Heart right ventricle (tissue), 16 donors: Measurements from ENCODE around the gene KRT6B. TPM values are rescaled to one million over a fixed set of nuclear protein-coding genes. Genes with fewer than 3 reads are reported as not detected.

Experiments used
- ATAC-seq, 8 donors: fragments of 200-7000 bp; cut with Tn5 transposase; one replicate each; pipeline ENCODE4 v1.9.1; 2020; ENCODE audit warnings: mild to moderate bottlenecking in 8 of 8, moderate library complexity in 8 of 8, moderate number of reproducible peaks in 1 of 8
- DNase-seq, 2 donors: peaks; one replicate each; pipeline ENCODE4 v3.0.0-alpha.2; 2020
- H3K27ac ChIP-seq, 10 donors: fragments of 200-600 bp; sonication (generic) in 2 of 10; one replicate each; pipeline versions ENCODE4 v1.5.0 to v1.8.0; 2020 to 2022; ENCODE audit warnings: mild to moderate bottlenecking in 3 of 10
- H3K27me3 ChIP-seq, 7 donors: fragments of 200-600 bp; one replicate each; pipeline ENCODE4 v1.8.0; 2021 to 2022; ENCODE audit warnings: mild to moderate bottlenecking in 2 of 7
- H3K36me3 ChIP-seq, 9 donors: fragments of 200-600 bp; sonication (generic) in 1 of 9; one replicate each; pipeline versions ENCODE4 v1.5.0 to v1.8.0; 2020 to 2022; ENCODE audit warnings: mild to moderate bottlenecking in 2 of 9
- H3K4me1 ChIP-seq, 9 donors: fragments of 200-600 bp; sonication (generic) in 1 of 9; one replicate each; pipeline versions ENCODE4 v1.5.0 to v1.8.0; 2020 to 2022; ENCODE audit warnings: mild to moderate bottlenecking in 4 of 9
- H3K4me3 ChIP-seq, 10 donors: fragments of 200-600 bp; sonication (generic) in 2 of 10; one replicate each; pipeline versions ENCODE4 v1.5.0 to v1.8.0; 2020 to 2022; ENCODE audit warnings: mild to moderate bottlenecking in 7 of 10, moderate library complexity in 2 of 10
- H3K9me3 ChIP-seq, 11 donors: fragments of 200-600 bp in 10 of 11; sonication (generic) in 2 of 11; one replicate each; pipeline versions ENCODE4 v1.5.0 to v1.8.0; 2013 to 2022; ENCODE audit warnings: mild to moderate bottlenecking in 2 of 11, control low read depth in 1 of 11, moderate library complexity in 1 of 11
- WGBS, 2 donors: extraction: QIAGEN DNeasy Blood & Tissue Kit; methylation state at CpG; one replicate each; pipeline ENCODE4 v1.1.7; 2013; ENCODE audit warnings: inconsistent platforms in 1 of 2; 5-methylcytosine and 5-hydroxymethylcytosine counted together
- intact Hi-C, 10 donors: fragments of 100-400 bp; cut with DNase I; formaldehyde crosslinking; loops; one replicate each; pipeline versions ENCODE4 v1.11.1 to v1.14.2; 2022
- polyA plus RNA-seq, 2 donors: library from polyadenylated mRNA; stranded (reverse); fragments of 200-250 nt; gene quantifications; one replicate each; pipeline ENCODE4 v1.2.3, GENCODE V29; 2013
- total RNA-seq, 10 donors: library from RNA; stranded (reverse); fragmentation: NEBNext Ultra II Directional in 3 of 10; extraction: Animal tissue kit (Norgen Biotek cat#: 25700) in 3 of 10; gene quantifications; one replicate each; pipeline versions ENCODE4 v1.2.1 to v1.2.4, GENCODE V29; 2021 to 2023
- TF ChIP-seq, protein P1 (sequence below), 9 donors: fragments of 200-600 bp; sonication (generic) in 2 of 9; IDR thresholded peaks; one replicate each; pipeline versions ENCODE4 v1.5.0 to v1.8.0; 2021 to 2022; ENCODE audit warnings: antibody characterized with exemption in 9 of 9, mild to moderate bottlenecking in 5 of 9, moderate library complexity in 1 of 9
- donor health status: Arrhythmogenic right ventricular cardiomyopathy.
- donor health status: ischemic (EF 13 %, LVEDD 7.1; RV severe dilation, severe dysfunction).
- donor health status: healthy with polysubstance abuse.
- donor health status: DM: no; HTN: yes; CAD: no.
- donor health status: DM: no; HTN: no; CAD: no.
- donor health status: ischemic (EF 25% LVEDD 6.9; RV normal size, moderate dysfunction).
- donor health status: ischemic (EF 25% LVEDD 5.7; RV mildly dilated, moderate dysfunction).
- donor health status: healthy.
- donor health status: DM: yes; HTN: yes; CAD: no.
- donor health status: Ischemic cardiomyopathy.
- donor health status: ischemic (EF 35%, LVEDD 5.7; RV mildly dilated, moderate dysfunction).
- donor health status: nonischemic (EF 11% LVEDD 7.7; RV severe dilation, severe dysfunction).
- donor health status: DM: yes; HTN: yes; CAD: no.
- donor health status: PGD.
- donor health status: ischemic (EF 29% LVEDD 5.4; RV normal size, mild dysfunction).
- donor health status: nonischemic (EF 23%, LVEDD 6.1; RV moderate dilation, normal function).

Gene KRT6B
- total and polyA plus RNA-seq, 12 donors, result 0.06 TPM; not detected in 11

DNA sequence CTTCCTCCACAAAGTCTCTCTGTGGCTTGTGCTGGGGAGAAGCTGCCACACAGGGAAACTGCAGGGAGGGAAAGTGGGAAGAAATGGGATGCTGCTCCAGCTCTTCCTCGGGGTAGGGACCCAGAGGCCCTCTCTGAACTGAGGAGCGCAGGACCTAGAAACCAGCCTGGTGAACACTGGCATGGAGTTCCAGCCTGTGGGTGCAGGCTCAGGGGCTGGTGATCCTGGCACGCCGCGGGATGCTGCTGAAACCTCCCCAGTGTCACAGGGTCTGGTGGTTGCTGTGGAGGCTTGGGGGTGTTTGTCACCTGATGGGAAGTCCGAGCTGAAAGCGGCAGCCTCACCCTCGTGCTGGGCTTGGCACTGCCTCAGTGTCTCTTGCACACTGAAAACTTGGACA is 12.5 kb downstream of the KRT6B start:
- Histone ChIP-seq H3K9me3 (no peaks in the 10 kb centered on the region), H3K27me3 (peaks cover 0 to 29% (median 19%) of the 10 kb centered on the region in 7 donors), H3K4me1 (peaks cover 0 to 11% (median 0%) of the 10 kb centered on the region in 9 donors), H3K27ac (no peak overlapping the region), H3K36me3 (no peaks in the 10 kb centered on the region), H3K4me3 (no peak overlapping the region)
- ATAC-seq, result no peak
- intact Hi-C loops, result no loop called here
- DNase-seq, result no peak
- TF ChIP-seq, protein P1, sequence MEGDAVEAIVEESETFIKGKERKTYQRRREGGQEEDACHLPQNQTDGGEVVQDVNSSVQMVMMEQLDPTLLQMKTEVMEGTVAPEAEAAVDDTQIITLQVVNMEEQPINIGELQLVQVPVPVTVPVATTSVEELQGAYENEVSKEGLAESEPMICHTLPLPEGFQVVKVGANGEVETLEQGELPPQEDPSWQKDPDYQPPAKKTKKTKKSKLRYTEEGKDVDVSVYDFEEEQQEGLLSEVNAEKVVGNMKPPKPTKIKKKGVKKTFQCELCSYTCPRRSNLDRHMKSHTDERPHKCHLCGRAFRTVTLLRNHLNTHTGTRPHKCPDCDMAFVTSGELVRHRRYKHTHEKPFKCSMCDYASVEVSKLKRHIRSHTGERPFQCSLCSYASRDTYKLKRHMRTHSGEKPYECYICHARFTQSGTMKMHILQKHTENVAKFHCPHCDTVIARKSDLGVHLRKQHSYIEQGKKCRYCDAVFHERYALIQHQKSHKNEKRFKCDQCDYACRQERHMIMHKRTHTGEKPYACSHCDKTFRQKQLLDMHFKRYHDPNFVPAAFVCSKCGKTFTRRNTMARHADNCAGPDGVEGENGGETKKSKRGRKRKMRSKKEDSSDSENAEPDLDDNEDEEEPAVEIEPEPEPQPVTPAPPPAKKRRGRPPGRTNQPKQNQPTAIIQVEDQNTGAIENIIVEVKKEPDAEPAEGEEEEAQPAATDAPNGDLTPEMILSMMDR (IDR thresholded peaks at IDR 0.05), result no peak
- WGBS, 2 donors, result 75 to 76% methylated on average over 8 of the region's 8 CpGs

DNA sequence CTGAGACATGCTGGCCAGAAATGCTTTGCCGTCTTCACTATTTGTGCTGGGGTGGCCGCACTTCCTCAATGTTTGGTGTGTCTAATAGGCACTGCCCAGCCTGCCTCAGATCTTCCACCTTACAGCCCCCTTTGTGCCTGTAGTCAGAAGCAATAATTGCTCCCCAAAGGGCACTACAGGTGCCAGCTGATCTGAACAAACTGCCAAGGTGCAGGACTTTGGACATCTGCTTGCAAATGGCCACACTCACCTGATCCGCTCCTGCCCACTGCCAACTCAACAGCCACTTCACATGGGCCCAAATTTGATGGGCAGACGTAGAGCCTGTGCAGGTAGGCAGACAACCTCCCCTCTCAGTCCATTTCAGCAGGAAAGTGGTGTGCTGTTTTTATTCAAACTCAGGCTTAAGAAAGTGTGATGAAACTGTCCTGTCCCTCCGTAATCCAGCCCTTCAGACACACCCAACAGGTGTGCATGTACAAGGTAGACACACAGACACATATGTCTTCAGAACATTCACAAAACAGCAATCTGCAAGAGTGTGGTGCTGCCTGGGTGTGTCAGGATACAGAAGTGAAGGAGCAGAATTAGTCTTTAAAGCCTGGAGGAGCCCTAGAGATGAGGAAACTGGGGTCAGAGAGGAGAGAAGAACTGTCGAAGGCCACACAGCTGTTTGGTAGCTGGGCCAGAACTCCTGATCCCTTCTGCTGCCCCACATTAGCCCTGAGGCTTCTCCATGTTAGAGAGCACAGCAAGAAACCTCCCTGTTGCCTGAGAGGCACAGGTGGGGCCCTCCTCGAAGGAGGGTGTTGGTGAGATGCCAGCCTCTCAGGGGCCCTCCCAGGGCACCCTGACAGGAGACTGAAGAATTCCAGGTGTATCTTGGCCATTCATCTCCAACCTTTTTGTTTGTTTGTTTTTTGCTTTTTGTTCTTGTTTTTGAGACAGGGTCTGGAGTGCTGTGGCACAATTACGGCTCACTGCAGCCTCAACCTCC is 13.3 kb downstream of the KRT6B start:
- intact Hi-C loops, result no loop called here
- H3K4me3 ChIP-seq, result no peak overlapping the region
- H3K36me3 ChIP-seq, result no peaks in the 10 kb centered on the region
- H3K27me3 ChIP-seq, result peaks cover 0 to 28% (median 19%) of the 10 kb centered on the region in 7 donors
- TF ChIP-seq, protein P1 (IDR thresholded peaks at IDR 0.05), result no peak
- peaks cover 0 to 11% (median 0%) of the 10 kb centered on the region in 9 donors for H3K4me1 ChIP-seq
- 84 to 92% methylated on average over 8 of the region's 8 CpGs for WGBS, 2 donors
- DNase-seq (no peak), ATAC-seq (no peak)
- no peak overlapping the region for H3K27ac ChIP-seq
- no peaks in the 10 kb centered on the region for H3K9me3 ChIP-seq

DNA sequence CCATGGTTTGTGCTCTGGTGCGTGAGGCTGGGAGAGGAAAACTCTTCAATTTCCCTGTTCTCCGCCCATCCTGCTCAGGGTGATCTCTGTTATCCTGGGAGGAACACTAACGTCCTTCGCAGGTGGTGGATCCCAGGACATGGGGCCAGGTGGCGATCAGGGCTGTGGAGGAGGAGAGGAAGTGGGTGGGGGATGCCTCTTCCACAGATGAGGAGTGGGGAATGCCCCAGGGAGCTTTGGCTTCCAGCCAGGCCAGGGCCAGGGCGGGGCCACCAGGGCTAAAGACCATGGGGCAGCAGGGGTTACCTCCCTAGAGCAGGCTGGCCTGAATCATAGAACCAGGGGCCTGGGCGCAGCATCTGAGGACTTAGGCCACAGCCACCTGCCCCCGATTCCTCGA is 14.4 kb downstream of the KRT6B start:
- intact Hi-C loops, result no loop called here
- ATAC-seq (no peak), DNase-seq (no peak)
- TF ChIP-seq, protein P1 (IDR thresholded peaks at IDR 0.05), result no peak
- peaks cover 0 to 37% (median 25%) of the 10 kb centered on the region in 7 donors for H3K27me3 ChIP-seq
- no peaks in the 10 kb centered on the region for H3K9me3 ChIP-seq
- H3K36me3 ChIP-seq, result no peaks in the 10 kb centered on the region
- no peak overlapping the region for H3K4me3 ChIP-seq
- H3K27ac ChIP-seq, result no peak overlapping the region
- 65 to 67% methylated on average over 9 of the region's 9 CpGs for WGBS, 2 donors
- peaks cover 0 to 8% (median 0%) of the 10 kb centered on the region in 9 donors for H3K4me1 ChIP-seq

DNA sequence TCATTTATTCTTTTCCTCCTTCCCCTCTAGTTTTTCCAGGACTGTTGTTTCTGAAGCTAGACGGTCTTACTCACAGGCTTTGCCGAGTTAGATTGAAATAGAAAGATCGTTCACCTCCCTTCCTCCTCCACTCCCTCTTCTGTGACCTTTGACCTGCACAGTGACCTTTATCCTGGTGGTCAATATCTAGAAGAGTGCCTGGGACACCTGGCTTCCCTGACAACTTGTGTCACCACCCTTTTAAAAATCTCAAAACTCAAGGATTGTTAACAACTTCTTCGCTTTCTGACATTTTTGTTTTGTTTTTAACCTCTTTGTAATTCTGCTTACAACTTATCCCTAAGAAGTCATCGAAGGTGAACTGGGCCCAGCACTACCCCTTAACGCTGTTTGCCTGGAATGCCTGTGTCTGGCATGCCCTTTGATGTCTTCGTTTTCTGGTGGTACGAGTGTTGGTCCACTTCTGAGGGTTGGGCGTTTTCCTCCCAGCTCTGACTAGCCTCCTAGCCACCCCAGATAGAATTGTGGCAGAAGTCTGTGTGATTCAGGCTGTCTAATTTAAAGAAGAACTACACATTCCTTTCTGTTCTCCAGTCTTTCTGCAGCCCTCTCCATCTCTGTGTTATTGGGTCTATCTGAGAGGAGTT is 15.0 kb downstream of the KRT6B start:
- no peak for DNase-seq
- H3K27me3 ChIP-seq, result peaks cover 0 to 39% (median 27%) of the 10 kb centered on the region in 7 donors
- TF ChIP-seq, protein P1 (IDR thresholded peaks at IDR 0.05), result no peak
- H3K36me3 ChIP-seq, result no peaks in the 10 kb centered on the region
- peaks cover 0 to 4% (median 0%) of the 10 kb centered on the region in 9 donors for H3K4me1 ChIP-seq
- no peak overlapping the region for H3K4me3 ChIP-seq
- WGBS, 2 donors, result 59 to 67% methylated on average over 9 of the region's 9 CpGs
- intact Hi-C loops, result no loop called here
- ATAC-seq, result no peak
- H3K27ac ChIP-seq, result no peak overlapping the region
- H3K9me3 ChIP-seq, result no peaks in the 10 kb centered on the region
